Measurements from ENCODE around the gene LSM14B.
"Not testable (repeated sequence)": the region's sequence is repeated elsewhere in the genome, so short reads cannot be mapped to it uniquely, and the experiment has no call there.

The LSM14B gene

GRCh38 chr20:62105592-62105991, 16.7 kb upstream of the LSM14B start:
- intact Hi-C loops (cut with DNase I): no loop called here
- no peak for DNase-seq

DNA sequence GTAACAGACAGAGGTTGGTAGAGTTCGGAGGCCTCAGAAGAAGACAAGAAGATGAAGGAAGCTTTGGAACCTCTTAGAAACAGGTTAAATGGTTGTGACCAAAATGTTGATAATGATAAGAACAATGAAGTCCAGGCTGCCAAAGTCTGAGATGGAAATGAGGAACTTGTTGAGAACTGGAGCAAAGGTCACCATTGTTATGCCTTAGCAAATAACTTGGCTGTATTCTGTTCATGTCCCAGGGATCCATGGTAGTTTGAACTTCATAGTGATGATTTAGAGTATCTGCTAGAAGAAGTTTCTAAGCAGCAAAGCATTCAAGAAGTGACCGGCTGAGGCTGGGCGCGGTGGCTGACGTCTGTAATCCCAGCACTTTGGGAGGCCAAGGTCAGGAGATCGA, 11.1 kb upstream of the LSM14B start:
- DNase-seq: peak in 1 of 10 donors; percentile 9
- intact Hi-C loops (cut with DNase I): no loop called here

DNA sequence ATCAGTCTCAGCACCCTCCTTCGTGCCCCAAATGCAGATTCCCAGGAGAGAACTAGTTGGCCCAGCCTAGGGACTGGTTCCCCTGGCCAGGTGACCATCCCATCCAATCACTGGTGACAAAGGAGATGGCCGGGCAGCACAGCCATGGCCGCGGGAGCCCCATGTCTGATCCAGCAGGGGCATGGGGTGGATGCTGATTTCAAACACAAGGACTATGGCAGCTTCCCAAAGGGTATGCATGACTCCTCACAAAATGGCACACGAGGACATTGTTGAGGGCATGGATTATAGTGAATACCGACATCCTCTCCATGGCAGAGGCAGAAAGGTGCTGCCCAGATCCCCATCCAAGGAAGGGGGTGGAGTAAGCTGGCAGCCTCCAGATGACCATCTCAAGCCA, 9.9 kb upstream of the LSM14B start:
- peak in 1 of 10 donors; percentile 27 for DNase-seq
- intact Hi-C loops (cut with DNase I): no loop called here

DNA sequence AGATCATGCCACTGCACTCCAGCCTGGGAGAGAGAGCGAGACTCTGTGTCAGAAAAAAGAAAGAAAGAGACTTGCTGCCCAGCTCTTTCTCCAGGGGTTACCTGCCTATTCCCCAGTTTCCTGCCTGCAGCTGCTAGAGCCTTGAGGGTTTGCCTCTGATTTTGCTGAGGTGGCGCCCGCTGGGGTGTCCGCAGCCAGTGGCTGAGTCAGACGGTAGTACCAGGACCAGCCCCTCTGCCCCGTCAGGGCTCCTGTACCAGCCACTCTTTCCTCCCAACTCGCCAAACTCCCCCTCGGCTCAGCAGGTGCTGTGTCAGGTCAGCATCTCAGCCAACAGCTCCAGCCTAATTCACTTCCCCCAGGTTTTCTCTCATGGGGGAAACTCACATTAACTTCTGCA, 7.4 kb upstream of the LSM14B start:
- DNase-seq: peak in 1 of 10 donors; percentile 42
- intact Hi-C loops (cut with DNase I): no loop called here

- DNase-seq; intact Hi-C loops (cut with DNase I): not testable (repeated sequence)
Observed at GRCh38 chr20:62115800-62116407, 6.4 kb upstream of the LSM14B start.

GRCh38 chr20:62116558-62117361, 5.5 kb upstream of the LSM14B start:
- intact Hi-C loops (cut with DNase I): no loop called here
- DNase-seq: peak in 2 of 10 donors; percentile 39 to 70

DNA sequence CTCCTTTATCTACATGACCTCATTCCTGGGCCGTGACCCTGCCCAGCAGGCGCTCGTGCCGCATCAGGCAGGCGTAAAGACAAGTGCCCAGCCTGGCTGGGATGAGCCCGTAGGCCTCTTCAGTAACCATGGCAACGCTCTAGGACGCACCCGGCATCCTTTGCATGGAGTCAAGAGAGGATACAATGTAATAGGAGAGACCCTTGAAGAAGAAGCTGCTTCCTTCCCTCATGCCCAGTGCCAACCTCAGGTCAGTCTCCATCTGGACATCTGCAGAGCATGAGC, 5.0 kb upstream of the LSM14B start:
- intact Hi-C loops (cut with DNase I): no loop called here
- peak in 1 of 10 donors; percentile 49 for DNase-seq

DNA sequence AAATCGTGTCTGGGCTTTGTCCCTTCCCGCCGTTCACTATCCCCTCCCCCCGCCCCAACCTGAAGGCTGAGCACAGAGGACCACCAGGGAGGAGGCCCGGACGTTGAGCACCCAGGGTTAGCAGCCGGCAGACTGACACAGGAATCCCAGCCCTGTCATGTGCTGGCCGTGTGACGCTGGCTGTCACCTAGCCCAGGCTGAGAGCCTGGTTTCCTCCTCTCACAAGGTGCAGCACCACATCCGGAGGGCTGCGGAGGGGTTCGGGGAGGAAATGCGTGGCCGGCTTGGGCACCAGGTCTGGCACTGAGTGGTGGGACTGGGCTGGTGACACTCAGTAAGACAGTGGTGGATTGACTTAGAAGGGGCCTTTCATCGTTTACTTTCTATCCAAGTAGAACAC, 4.6 kb upstream of the LSM14B start:
- intact Hi-C loops (cut with DNase I): no loop called here
- peak in 2 of 10 donors; percentile 50 to 74 for DNase-seq

DNA sequence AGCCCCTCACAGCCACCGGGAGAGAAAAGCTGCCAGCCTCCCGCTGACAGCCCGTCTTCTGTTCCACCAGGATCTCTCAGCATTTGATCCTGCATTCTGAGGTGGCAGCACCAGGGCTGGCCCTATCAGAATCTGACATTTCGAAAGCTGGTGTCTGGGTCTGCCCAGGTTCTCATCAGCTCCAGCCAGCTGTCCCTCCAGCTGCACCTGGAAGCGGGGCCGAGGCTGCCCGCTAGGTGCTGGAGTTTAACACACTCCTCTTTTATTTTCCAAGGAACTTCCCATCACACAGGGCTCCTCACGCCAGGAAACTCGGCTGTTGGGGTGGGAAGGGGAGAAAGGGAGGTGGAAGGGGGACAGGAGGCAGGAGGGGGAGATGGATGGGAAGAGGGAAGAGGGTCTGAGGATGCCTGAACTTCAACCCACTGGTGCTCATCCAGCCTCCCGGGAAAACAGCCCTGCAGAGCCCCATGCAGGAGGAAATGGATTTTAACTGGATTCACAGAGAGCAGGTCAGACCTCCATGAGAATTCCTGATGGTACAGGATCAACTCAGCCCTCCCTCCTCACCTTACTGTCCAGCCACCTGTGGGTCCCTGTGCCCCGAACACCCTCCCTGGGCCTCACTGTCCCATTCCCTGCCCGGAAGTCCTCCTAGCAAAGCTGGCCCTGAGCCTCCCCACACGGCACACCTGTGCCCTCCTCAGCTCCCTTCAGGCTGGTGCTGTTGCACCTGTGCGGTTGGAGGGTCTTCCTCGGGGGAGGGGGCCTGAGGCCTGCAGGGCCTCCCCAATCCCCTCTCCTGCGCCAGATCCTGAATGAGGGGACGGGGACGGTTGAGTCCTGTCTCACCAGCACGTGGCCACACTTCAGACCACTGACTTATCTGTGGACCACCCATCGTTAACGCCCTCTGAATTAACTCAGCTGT, 3.9 kb upstream of the LSM14B start:
- intact Hi-C loops (cut with DNase I): no loop called here
- peak in 3 of 10 donors; percentile 43 to 60 (median 55) for DNase-seq

- intact Hi-C loops (cut with DNase I): no loop called here
- no peak for DNase-seq
Observed at GRCh38 chr20:62119115-62119514, 3.2 kb upstream of the LSM14B start.

- peak in 1 of 10 donors; percentile 33 for DNase-seq
- intact Hi-C loops (cut with DNase I): loop anchor here (5.0 to 10.0 kb wide), 2 partner anchors 107 to 115 kb away; partner anchors contain the start of gene OSBPL2
Observed at GRCh38 chr20:62119591-62120364, 2.5 kb upstream of the LSM14B start.

DNA sequence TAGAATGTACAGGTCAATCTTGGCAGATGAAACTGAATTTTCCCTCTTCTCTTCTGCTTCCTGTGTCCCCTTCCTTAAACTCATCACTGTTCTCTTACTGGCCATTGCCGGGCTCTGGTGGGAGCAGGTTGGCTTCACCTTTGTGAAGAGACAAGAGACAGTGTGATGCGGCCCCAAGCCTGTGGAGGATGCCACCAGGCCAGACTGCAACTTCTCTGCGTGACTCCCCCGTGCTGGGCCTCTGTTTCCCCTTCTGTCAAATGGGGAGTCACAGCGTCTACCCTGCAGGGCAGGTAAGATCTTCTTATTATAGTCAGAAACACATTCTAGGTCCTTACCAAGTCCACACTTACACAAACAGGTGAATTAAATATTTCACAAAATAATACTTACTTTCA, 1.9 kb upstream of the LSM14B start:
- intact Hi-C loops (cut with DNase I): loop anchor here (5.0 to 10.0 kb wide), 2 partner anchors 108 to 114 kb away; partner anchors contain the start of gene OSBPL2
- DNase-seq: no peak

- DNase-seq: peak in 1 of 10 donors; percentile 82
Observed at GRCh38 chr20:62120990-62121775, 1.1 kb upstream of the LSM14B start.

DNA sequence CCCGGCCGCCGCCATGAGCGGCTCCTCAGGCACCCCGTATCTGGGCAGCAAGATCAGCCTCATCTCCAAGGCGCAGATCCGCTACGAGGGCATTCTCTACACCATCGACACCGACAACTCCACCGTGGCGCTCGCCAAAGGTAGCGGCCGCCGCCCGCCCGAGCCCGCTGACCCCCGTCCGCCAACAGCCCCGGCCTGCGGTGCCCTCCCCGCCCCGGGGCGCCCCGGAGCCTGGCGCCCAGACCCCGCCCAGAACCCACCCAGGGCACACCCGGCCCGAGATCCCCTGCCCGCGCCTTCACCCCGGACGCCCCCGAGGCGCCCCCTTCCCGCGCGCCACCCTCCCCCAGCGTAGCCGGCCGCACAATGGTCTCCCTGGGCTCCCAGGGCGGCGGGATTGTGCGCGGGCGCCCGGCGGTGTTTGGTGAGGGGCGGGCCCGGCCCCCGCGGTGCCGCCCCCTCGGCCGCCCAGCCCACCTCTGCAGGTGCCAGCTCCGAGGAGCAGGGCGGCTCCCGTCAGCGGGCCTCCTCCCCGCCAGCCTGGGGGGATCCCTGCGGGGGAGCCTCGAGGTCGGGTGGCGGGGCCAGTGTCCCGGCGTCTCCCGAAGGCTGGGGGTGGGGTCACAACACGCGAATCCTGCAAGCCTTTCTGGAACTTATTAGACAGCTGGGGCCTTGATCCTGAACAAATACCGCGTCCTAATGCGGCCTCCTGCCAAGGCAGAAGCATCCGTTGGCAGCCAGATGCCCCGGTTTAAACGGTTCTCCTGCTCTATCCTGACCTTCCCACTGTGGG, 577 bp downstream of the LSM14B start:
- intact Hi-C loops (cut with DNase I): loop anchor here (1.0 to 10.0 kb wide), 4 partner anchors 20 to 112 kb away; partner anchors contain the start of genes OSBPL2, PSMA7 and SS18L1
- DNase-seq: peak in 3 of 10 donors; percentile 17 to 87 (median 79)

More at GRCh38 chr20:62120990-62121775, 1.1 kb upstream of the LSM14B start:
- intact Hi-C loops (cut with DNase I): loop anchor here (5.0 to 10.0 kb wide), 2 partner anchors 109 to 114 kb away; partner anchors contain the start of gene OSBPL2

- intact Hi-C loops (cut with DNase I): loop anchor here (5.0 to 10.0 kb wide), 2 partner anchors 111 kb away; partner anchors contain the start of gene OSBPL2
- DNase-seq: no peak
Observed at GRCh38 chr20:62123450-62124118, 1.3 kb downstream of the LSM14B start.

GRCh38 chr20:62126141-62126540, 3.9 kb downstream of the LSM14B start:
- intact Hi-C loops (cut with DNase I): loop anchor here (10.0 kb wide), 1 partner anchor 109 kb away; the partner anchor contains the start of gene OSBPL2
- DNase-seq: no peak

GRCh38 chr20:62127799-62128198, 5.5 kb downstream of the LSM14B start:
- no peak for DNase-seq
- intact Hi-C loops (cut with DNase I): loop anchor here (10.0 kb wide), 1 partner anchor 107 kb away; the partner anchor contains the start of gene OSBPL2

Data from posterior cingulate gyrus (tissue), 11 donors.